GM12892 (cell line): ENCODE results near the gene PTMA.
"Not testable (repeated sequence)": the region's sequence is repeated elsewhere in the genome, so short reads cannot be mapped to it uniquely, and the experiment has no call there.

Experiments
- POLR2A ChIP-seq: IDR thresholded peaks from 2 replicates; pipeline ENCODE4 v1.6.1; 2011; ENCODE audit warnings: low read depth, low read length, control low read depth
- POLR2AphosphoS5 ChIP-seq: IDR thresholded peaks from 2 replicates; pipeline ENCODE4 v1.6.1; 2011; ENCODE audit warnings: low read depth, low read length, control low read depth
- TAF1 ChIP-seq: IDR thresholded peaks from 2 replicates; pipeline ENCODE4 v1.6.1; 2011; ENCODE audit warnings: low read depth, mild to moderate bottlenecking, control low read depth, low read length, borderline replicate concordance

DNA sequence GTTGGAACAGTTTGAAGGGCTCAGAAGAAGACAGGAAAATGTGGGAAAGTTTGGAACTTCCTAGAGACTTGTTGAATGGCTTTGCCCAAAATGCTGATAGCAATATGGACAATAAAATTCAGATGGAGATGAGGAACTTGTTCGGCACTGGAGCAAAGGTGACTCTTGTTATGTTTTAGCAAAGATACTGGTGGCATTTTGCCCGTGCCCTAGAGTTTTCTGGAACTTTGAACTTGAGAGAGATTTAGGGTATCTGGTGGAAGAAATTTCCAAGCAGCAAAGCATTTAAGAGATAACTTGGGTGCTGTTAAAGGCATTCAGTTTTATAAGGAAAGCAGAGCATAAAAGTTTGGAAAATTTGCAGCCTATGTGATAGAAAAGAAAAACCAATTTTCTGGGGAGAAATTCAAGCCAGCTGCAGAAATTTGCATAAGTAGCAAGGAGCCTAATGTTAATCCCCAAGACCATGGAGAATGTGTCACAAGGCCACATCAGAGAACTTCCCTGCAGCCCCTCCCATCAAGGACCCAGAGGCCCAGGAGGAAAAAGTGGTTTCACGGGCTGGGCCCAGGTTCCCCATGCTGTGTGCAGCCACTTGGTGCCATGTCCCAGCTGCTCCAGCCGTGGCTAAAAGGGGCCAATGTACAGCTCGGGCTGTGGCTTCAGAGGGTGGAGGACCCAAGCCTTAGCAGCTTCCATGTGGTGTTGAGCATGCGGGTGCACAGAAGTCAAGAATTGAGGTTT lies 40.0 kb downstream of the PTMA start:
- not testable (repeated sequence) for TF ChIP-seq POLR2A, POLR2AphosphoS5, TAF1
